ENCODE measurements around the gene MAFG. TPM values are rescaled to one million over a fixed set of nuclear protein-coding genes. Genes with fewer than 3 reads are reported as not detected.

Gene MAFG
- total RNA-seq, 4 donors from 2014 or later: 19.8 to 38.3 (median 34.4) TPM

- peaks cover 0 to 55% (median 3%) of the 10 kb centered on the region in 3 donors for H3K36me3 ChIP-seq
- H3K9me3 ChIP-seq: no peaks in the 10 kb centered on the region
- TF ChIP-seq, protein P1, sequence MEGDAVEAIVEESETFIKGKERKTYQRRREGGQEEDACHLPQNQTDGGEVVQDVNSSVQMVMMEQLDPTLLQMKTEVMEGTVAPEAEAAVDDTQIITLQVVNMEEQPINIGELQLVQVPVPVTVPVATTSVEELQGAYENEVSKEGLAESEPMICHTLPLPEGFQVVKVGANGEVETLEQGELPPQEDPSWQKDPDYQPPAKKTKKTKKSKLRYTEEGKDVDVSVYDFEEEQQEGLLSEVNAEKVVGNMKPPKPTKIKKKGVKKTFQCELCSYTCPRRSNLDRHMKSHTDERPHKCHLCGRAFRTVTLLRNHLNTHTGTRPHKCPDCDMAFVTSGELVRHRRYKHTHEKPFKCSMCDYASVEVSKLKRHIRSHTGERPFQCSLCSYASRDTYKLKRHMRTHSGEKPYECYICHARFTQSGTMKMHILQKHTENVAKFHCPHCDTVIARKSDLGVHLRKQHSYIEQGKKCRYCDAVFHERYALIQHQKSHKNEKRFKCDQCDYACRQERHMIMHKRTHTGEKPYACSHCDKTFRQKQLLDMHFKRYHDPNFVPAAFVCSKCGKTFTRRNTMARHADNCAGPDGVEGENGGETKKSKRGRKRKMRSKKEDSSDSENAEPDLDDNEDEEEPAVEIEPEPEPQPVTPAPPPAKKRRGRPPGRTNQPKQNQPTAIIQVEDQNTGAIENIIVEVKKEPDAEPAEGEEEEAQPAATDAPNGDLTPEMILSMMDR (IDR thresholded peaks at IDR 0.05): no peak
- no peak for TF ChIP-seq POLR2A (IDR thresholded peaks at IDR 0.05)
- DNase-seq: no peak
- H3K27ac ChIP-seq: no peak overlapping the region
- H3K27me3 ChIP-seq: no peaks in the 10 kb centered on the region
- H3K4me1 ChIP-seq: peaks cover 0 to 23% (median 8%) of the 10 kb centered on the region in 4 donors
- H3K4me3 ChIP-seq: no peak overlapping the region
Observed at GRCh38 chr17:81889602-81890001, 37.9 kb downstream of the MAFG start.

- peaks cover 0 to 55% (median 3%) of the 10 kb centered on the region in 3 donors for H3K36me3 ChIP-seq
- no peak for TF ChIP-seq POLR2A (IDR thresholded peaks at IDR 0.05)
- TF ChIP-seq, protein P1 (IDR thresholded peaks at IDR 0.05): no peak
- H3K4me3 ChIP-seq: no peak overlapping the region
- H3K27ac ChIP-seq: no peak overlapping the region
- no peak for DNase-seq
- H3K9me3 ChIP-seq: no peaks in the 10 kb centered on the region
- H3K4me1 ChIP-seq: peaks cover 0 to 23% (median 8%) of the 10 kb centered on the region in 4 donors
- H3K27me3 ChIP-seq: no peaks in the 10 kb centered on the region
Observed at GRCh38 chr17:81888988-81889595, 38.4 kb downstream of the MAFG start.

DNA sequence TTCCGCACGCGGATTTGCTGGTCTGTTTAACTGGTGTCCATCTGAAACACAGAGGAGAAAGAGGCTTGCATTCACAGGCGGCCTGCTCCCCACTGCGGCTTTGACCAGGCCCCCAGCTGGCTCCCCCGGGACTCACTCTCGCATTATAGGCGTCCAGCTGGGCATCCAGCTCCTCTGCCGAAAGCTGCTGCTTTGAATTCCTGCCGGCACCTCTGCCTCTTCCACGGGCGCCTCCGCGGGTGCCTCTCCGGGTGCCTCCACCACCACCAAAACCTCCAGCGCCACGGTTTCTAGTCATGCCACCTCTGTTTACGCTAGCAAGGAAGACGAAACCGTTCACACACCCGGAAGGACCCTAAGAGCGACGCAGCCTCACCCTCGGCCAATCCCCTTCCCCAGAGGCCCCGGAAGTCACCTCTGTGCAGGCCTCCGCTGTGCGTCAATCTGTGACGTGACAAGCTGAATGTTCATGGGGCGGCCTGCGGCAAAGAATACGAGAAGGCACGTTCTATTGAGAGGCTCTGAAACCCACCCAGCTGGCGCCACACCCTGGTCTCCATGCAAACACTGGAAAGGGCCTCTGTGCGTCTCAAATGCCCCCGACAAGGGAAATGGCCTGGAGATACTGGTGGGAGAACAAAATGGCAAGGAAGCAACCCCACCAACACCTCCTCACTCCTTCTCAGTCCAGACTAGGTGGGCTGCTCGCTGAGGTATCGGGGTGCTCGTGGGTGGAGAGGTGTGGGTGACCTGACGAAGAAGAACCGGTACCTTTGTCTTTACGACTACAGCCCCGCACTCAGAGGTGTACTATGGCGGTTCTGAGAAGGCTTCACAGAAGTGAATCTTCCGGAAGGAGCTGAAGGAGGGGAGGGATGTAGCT is 39.2 kb downstream of the MAFG start:
- Histone ChIP-seq H3K27me3 (no peaks in the 10 kb centered on the region), H3K9me3 (no peaks in the 10 kb centered on the region), H3K4me1 (peaks cover 0 to 23% (median 8%) of the 10 kb centered on the region in 4 donors), H3K36me3 (peaks cover 0 to 62% (median 3%) of the 10 kb centered on the region in 3 donors), H3K27ac (no peak overlapping the region), H3K4me3 (no peak overlapping the region)
- no peak for DNase-seq
- no peak for TF ChIP-seq POLR2A (IDR thresholded peaks at IDR 0.05)
- TF ChIP-seq, protein P1 (IDR thresholded peaks at IDR 0.05): no peak

DNA sequence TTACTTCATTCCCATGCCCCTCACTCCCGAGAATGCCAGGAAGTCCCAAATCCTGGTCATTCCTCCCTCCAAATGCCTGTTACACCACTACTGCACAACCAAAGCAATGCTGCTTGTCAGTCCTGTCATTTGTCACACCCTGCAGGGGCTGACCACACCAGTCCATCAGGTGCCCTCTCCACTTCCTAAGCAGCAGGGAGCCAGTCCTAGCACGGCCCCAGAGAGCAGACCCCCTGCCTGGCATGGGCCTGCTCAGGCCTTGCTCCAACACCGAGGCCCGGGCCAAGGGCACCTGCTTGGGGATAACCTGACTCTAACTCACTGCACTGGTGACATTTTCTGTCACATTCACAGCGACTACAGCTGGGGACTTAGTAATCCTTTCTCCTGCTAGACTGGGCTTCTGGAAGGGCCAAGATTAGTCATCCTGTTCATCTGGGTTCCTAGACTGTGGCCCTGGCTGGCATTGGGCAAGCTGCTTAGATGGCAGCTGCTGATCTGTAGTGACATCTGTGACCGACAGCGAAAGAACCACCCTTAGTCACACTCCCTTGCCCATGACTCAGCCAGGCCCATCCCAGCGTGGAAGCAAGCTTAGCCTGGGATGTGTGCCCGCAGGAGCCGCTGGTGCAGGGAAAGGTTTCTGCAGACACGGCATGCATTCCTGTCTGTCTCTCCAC is 41.5 kb downstream of the MAFG start:
- H3K36me3 ChIP-seq: peaks cover 0 to 63% (median 3%) of the 10 kb centered on the region in 3 donors
- no peak overlapping the region for H3K4me3 ChIP-seq
- no peak overlapping the region for H3K27ac ChIP-seq
- TF ChIP-seq POLR2A (IDR thresholded peaks at IDR 0.05): no peak
- TF ChIP-seq, protein P1 (IDR thresholded peaks at IDR 0.05): no peak
- no peak for DNase-seq
- no peaks in the 10 kb centered on the region for H3K27me3 ChIP-seq
- peaks cover 0 to 11% (median 8%) of the 10 kb centered on the region in 4 donors for H3K4me1 ChIP-seq
- H3K9me3 ChIP-seq: no peaks in the 10 kb centered on the region

DNA sequence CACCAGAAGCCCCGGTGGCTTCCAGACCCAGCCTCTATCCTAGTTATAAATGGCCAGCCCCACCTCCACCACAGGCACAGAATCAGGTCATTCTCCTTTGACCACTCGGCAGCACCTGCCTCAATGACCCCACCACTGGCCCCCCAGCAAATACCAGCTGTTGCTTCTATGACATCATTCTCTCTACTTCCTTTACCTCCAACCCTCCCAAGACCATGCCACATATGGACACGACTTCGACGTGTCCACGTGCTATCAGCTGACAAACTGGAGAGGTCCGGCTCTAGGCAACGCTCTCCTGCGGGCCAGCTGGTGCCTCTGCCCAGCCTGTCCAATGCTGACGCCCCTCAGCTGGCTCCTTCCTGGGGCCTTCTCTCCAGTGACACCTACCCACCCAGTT is 42.1 kb downstream of the MAFG start:
- no peak for DNase-seq
- Histone ChIP-seq H3K4me3 (no peak overlapping the region), H3K9me3 (no peaks in the 10 kb centered on the region), H3K4me1 (peaks cover 0 to 8% (median 6%) of the 10 kb centered on the region in 4 donors), H3K27ac (no peak overlapping the region), H3K36me3 (peaks cover 0 to 63% (median 3%) of the 10 kb centered on the region in 3 donors), H3K27me3 (no peaks in the 10 kb centered on the region)
- no peak for TF ChIP-seq POLR2A (IDR thresholded peaks at IDR 0.05)
- TF ChIP-seq, protein P1 (IDR thresholded peaks at IDR 0.05): no peak

All from Peyer's patch (tissue), 4 donors.